Activated CD4-positive, alpha-beta memory T cell treated with anti-CD3 and anti-CD28 coated beads, Interleukin-2, amount 10 ng/mL, durations not matched to agents 7 days and 5 days (primary cell): ENCODE results near the gene FBF1. TPM values are rescaled to one million over a fixed set of nuclear protein-coding genes. Genes with fewer than 3 reads are reported as not detected.
"Not testable (repeated sequence)": the region's sequence is repeated elsewhere in the genome, so short reads cannot be mapped to it uniquely, and the experiment has no call there.

Experiments
- CTCF ChIA-PET: fragments of 350-600 bp; sonication (Branson Sonifier 250); formaldehyde crosslinking; loops from one replicate; lab custom pipeline; 2021; ENCODE audit warnings: antibody characterized with exemption, inconsistent platforms; lab: Charles Lee
- POLR2A ChIA-PET: fragments of 350-600 bp; sonication (Branson Sonifier 250); formaldehyde crosslinking; loops from one replicate; lab custom pipeline; 2021; ENCODE audit warnings: antibody characterized with exemption; lab: Charles Lee
- DNase-seq: peaks from one replicate; pipeline ENCODE4 v3.0.0-alpha.2; 2020
- H3K27ac Mint-ChIP-seq: one replicate; pipeline ENCODE4 v1.8.0; 2021; ENCODE audit warnings: mild to moderate bottlenecking, mixed read lengths
- H3K27me3 Mint-ChIP-seq: one replicate; pipeline ENCODE4 v1.8.0; 2021; ENCODE audit warnings: mixed read lengths
- H3K36me3 Mint-ChIP-seq: one replicate; pipeline ENCODE4 v1.8.0; 2021; ENCODE audit warnings: low read depth, mixed read lengths
- H3K4me1 Mint-ChIP-seq: one replicate; pipeline ENCODE4 v1.8.0; 2021; ENCODE audit warnings: mixed read lengths
- H3K4me3 Mint-ChIP-seq: one replicate; pipeline ENCODE4 v1.8.0; 2021; ENCODE audit warnings: mild to moderate bottlenecking, mixed read lengths
- H3K9me3 Mint-ChIP-seq: one replicate; pipeline ENCODE4 v1.8.0; 2021; ENCODE audit warnings: mixed read lengths
- total RNA-seq, 2 experiments: library from RNA; stranded (reverse); gene quantifications; one replicate each; pipeline ENCODE4 v1.2.3, GENCODE V29; 2021

FBF1 gene
- total RNA-seq, 2 experiments from 2014 or later: 19.8 to 21.1 TPM

GRCh38 chr17:75896415-75897159 is 44.3 kb downstream of the FBF1 start, which contains the start of gene TRIM65:
TSS of gene TRIM65 (minus strand) at chr17:75896951. CDS start at chr17:75896937, 14 bp downstream.
- H3K27me3 Mint-ChIP-seq: no peaks in the 10 kb centered on the region
- CTCF ChIA-PET: interaction anchor here (0.5 to 6.7 kb wide), 21 partner anchors 9 to 144 kb away, joined by 3 to 42 read pairs (median 5); partner anchors contain the start of genes GALK1, TRIM47, UNC13D and WBP2
- H3K4me1 Mint-ChIP-seq: peaks cover 24% of the 10 kb centered on the region
- POLR2A ChIA-PET: interaction anchor here (0.7 to 8.4 kb wide), 28 partner anchors 9 to 374 kb away, joined by 3 to 151 read pairs (median 6); partner anchors contain the start of genes EXOC7, FBF1, GALK1 and MRPL38
- peak within 1 kb of the TSS; percentile 74 for H3K27ac Mint-ChIP-seq
- peaks cover 17% of the 10 kb centered on the region for H3K36me3 Mint-ChIP-seq
- peak within 1 kb of the TSS; percentile 81 for H3K4me3 Mint-ChIP-seq
- no peaks in the 10 kb centered on the region for H3K9me3 Mint-ChIP-seq
- DNase-seq: peak; percentile 83

GRCh38 chr17:75895370-75896155 is 45.3 kb downstream of the FBF1 start:
- H3K27ac Mint-ChIP-seq: peak overlapping the region; percentile 74
- no peak for DNase-seq
- H3K36me3 Mint-ChIP-seq: peaks cover 17% of the 10 kb centered on the region
- ChIA-PET POLR2A (interaction anchor here (0.7 to 8.4 kb wide), 25 partner anchors 9 to 375 kb away, joined by 3 to 151 read pairs (median 4); partner anchors contain the start of genes EXOC7, FBF1, GALK1 and MRPL38), CTCF (interaction anchor here (0.6 to 6.7 kb wide), 15 partner anchors 9 to 142 kb away, joined by 3 to 42 read pairs (median 7); partner anchors contain the start of genes GALK1, TRIM47 and WBP2)
- H3K9me3 Mint-ChIP-seq: no peaks in the 10 kb centered on the region
- H3K4me3 Mint-ChIP-seq: peak overlapping the region; percentile 81
- H3K4me1 Mint-ChIP-seq: peaks cover 24% of the 10 kb centered on the region
- no peaks in the 10 kb centered on the region for H3K27me3 Mint-ChIP-seq

GRCh38 chr17:75894049-75894733 is 46.7 kb downstream of the FBF1 start:
- CTCF ChIA-PET: interaction anchor here (0.8 to 6.7 kb wide), 5 partner anchors 15 to 39 kb away, joined by 4 to 42 read pairs (median 10); partner anchors contain the start of genes TRIM47 and WBP2
- Mint-ChIP-seq H3K27me3 (no peaks in the 10 kb centered on the region), H3K36me3 (peaks cover 16% of the 10 kb centered on the region), H3K4me1 (peaks cover 24% of the 10 kb centered on the region), H3K9me3 (no peaks in the 10 kb centered on the region), H3K27ac (no peak overlapping the region), H3K4me3 (no peak overlapping the region)
- no peak for DNase-seq
- POLR2A ChIA-PET: interaction anchor here (1.2 to 8.4 kb wide), 3 partner anchors 9 to 39 kb away, joined by 5 to 151 read pairs (median 50); partner anchors contain the start of genes TRIM47 and WBP2

DNA sequence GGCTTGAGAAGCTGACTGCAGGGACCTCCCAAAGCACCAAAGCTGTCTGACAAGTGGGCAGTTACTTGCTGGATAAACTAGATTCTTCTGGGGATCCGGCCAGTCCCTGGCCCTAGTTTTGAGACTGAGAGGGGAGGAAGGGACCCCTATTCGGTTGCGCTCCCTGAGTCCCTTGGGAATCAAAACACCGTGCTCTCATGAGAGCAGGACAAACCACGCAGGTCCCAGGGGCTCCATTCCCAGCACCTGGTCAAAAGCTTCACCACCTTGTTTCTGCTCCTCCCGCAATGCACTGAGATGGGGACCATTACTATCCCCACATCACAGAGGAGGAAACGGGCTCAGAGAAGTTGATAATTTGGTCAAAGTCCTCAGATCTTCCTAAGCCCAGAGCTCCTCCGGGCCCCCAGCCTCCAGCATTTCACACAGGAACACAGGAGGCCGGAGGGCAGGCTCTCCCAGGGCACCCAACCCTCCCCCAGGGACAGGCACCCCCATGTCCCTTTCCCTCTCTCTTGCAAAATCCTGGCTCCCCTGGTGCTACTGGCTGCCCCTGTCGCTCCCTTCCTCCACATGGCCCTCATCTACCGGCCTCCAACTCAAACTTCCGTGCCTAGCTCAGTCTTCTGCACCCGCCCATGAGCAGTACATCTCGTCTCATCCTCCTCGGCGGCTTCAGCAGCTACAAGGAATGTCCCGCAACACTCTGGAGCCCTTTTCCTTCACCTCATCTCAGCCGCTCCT is 47.4 kb downstream of the FBF1 start:
- POLR2A ChIA-PET: interaction anchor here (1.2 to 8.4 kb wide), 2 partner anchors 10 to 14 kb away, joined by 5 to 151 read pairs; partner anchors contain the start of gene TRIM47
- DNase-seq: no peak
- Mint-ChIP-seq H3K27ac (no peak overlapping the region), H3K9me3 (no peaks in the 10 kb centered on the region), H3K4me1 (peaks cover 24% of the 10 kb centered on the region), H3K36me3 (peaks cover 11% of the 10 kb centered on the region), H3K27me3 (no peaks in the 10 kb centered on the region), H3K4me3 (no peak overlapping the region)
- CTCF ChIA-PET: interaction anchor here (0.6 to 2.0 kb wide), 3 partner anchors 15 to 105 kb away, joined by 3 to 4 read pairs (median 4); partner anchors contain the start of genes TRIM47 and WBP2

GRCh38 chr17:75892556-75893224 is 48.2 kb downstream of the FBF1 start:
- Mint-ChIP-seq H3K27ac (no peak overlapping the region), H3K4me3 (no peak overlapping the region), H3K4me1 (peaks cover 23% of the 10 kb centered on the region), H3K27me3 (no peaks in the 10 kb centered on the region), H3K9me3 (no peaks in the 10 kb centered on the region), H3K36me3 (peaks cover 8% of the 10 kb centered on the region)
- CTCF ChIA-PET: interaction anchor here (0.6 to 2.0 kb wide), 3 partner anchors 14 to 106 kb away, joined by 3 to 4 read pairs (median 3); partner anchors contain the start of gene WBP2
- POLR2A ChIA-PET: interaction anchor here (8.4 kb wide), 1 partner anchor 14 kb away, joined by 151 read pairs; the partner anchor contains the start of gene TRIM47
- DNase-seq: no peak

DNA sequence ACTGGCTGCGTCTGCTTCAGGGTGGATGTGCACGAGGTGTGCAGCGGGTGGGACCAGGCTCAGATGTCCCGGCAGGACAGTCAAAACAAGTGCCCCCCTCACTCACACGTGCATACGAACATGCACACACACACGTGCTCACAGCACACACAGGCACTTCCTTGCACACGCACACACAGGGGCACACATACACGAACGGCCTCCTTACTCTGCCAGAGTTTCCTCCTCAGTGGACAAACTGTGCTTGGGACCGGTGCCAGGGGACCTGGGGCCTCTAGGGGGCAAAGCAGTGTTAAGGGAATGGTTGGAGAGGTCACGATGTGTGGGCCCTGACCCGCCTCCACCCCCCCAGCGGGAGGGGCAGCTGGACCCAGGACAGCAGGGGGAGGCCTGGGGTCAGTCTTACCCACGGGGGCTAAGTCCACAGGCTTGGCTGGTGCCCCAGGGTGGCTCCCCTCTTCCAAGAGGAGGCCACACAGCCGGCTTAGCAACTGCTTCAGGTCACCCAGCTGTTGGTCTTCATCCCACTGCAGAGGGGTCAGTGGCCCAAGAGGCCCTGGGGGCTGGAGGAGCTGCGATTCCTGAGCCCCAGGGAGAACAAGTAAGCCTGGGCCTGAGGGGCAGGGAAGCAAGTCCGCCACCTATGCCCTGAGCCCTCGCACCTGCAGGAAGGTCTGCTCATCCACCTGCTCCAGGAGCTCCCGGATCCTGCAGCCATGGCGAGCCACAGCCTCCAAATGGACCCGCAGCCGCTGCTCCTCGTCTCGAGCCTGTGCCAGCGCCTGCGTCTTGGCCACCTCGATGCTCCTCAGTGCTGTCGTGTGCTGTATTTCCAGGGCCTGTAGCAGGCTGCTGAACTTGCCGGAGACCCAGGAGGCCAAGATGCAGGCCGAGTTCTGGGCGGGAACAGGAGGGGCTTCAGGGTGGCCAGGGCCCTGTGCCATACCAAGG is 49.0 kb downstream of the FBF1 start:
- peaks cover 18% of the 10 kb centered on the region for H3K4me1 Mint-ChIP-seq
- no peak overlapping the region for H3K27ac Mint-ChIP-seq
- no peak overlapping the region for H3K4me3 Mint-ChIP-seq
- DNase-seq: no peak
- ChIA-PET CTCF (no interaction called here), POLR2A (interaction anchor here (8.4 kb wide), 1 partner anchor 13 kb away, joined by 151 read pairs; the partner anchor contains the start of gene TRIM47)
- H3K27me3 Mint-ChIP-seq: no peaks in the 10 kb centered on the region
- no peaks in the 10 kb centered on the region for H3K9me3 Mint-ChIP-seq
- H3K36me3 Mint-ChIP-seq: peaks cover 8% of the 10 kb centered on the region

- no peak overlapping the region for H3K4me3 Mint-ChIP-seq
- H3K36me3 Mint-ChIP-seq: peaks cover 8% of the 10 kb centered on the region
- H3K4me1 Mint-ChIP-seq: peaks cover 18% of the 10 kb centered on the region
- ChIA-PET POLR2A (interaction anchor here (1.5 kb wide), 1 partner anchor 15 kb away, joined by 7 read pairs; no protein-coding TSS in a partner anchor), CTCF (no interaction called here)
- no peak overlapping the region for H3K27ac Mint-ChIP-seq
- no peaks in the 10 kb centered on the region for H3K27me3 Mint-ChIP-seq
- no peak for DNase-seq
- no peaks in the 10 kb centered on the region for H3K9me3 Mint-ChIP-seq
Measured at GRCh38 chr17:75891022-75891604, 49.7 kb downstream of the FBF1 start.

DNA sequence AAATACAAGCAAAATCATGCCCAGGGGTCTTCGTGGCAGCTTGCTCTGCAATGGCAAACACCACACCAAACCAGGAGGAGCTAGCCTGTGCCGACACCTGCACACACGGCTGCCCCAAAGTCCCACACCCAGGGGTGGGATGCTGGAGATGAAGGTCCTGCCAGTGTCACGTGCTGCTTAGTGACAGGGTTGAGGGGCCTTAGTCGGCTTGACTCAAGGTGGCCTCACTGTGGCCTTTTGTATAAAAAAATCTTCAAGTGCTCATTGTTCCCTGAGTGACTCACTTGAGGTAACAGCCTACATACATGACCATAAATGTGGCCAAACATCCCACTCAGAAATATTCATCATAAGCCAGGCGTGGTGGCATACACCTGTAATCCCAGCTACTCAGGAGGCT is 51.4 kb downstream of the FBF1 start:
- Mint-ChIP-seq H3K36me3 (peaks cover 8% of the 10 kb centered on the region), H3K4me1 (peaks cover 7% of the 10 kb centered on the region), H3K9me3 (no peaks in the 10 kb centered on the region), H3K27ac (no peak overlapping the region), H3K27me3 (no peaks in the 10 kb centered on the region), H3K4me3 (no peak overlapping the region)
- ChIA-PET POLR2A (interaction anchor here (1.5 kb wide), 1 partner anchor 13 kb away, joined by 7 read pairs; no protein-coding TSS in a partner anchor), CTCF (interaction anchor here (1.1 to 2.5 kb wide), 3 partner anchors 11 to 288 kb away, joined by 3 to 12 read pairs (median 5); partner anchors contain the start of gene TRIM47)
- no peak for DNase-seq

DNA sequence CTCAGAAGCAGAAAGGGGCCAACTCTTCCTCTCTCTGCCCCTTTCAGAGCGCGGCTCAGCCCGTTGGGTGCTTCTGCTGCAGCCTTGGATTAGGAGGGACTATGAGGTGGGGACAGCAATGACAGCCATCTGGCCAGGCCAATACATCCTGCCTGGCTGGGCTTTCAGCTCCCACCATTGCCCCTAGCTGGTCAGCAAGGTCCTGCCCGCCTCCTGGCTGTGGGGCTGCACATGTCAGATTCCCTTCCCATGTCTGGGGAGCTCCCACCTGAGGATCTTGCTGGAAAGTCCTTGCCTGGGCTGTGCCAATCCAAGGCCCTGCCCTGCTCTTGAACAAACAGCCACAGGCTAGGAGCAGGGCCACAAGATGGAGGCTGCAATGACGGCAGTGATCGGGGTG is 52.4 kb downstream of the FBF1 start:
- Mint-ChIP-seq H3K4me1 (no peaks in the 10 kb centered on the region), H3K27me3 (no peaks in the 10 kb centered on the region), H3K27ac (no peak overlapping the region), H3K36me3 (peaks cover 2% of the 10 kb centered on the region), H3K9me3 (no peaks in the 10 kb centered on the region), H3K4me3 (no peak overlapping the region)
- ChIA-PET POLR2A (no interaction called here), CTCF (interaction anchor here (2.5 kb wide), 1 partner anchor 10 kb away, joined by 12 read pairs; the partner anchor contains the start of gene TRIM47)
- DNase-seq: no peak

GRCh38 chr17:75885860-75886259 is 55.0 kb downstream of the FBF1 start:
- H3K36me3 Mint-ChIP-seq, H3K27ac Mint-ChIP-seq, H3K27me3 Mint-ChIP-seq, DNase-seq, H3K4me3 Mint-ChIP-seq, H3K9me3 Mint-ChIP-seq: not testable (repeated sequence)
- H3K4me1 Mint-ChIP-seq: peaks cover 12% of the 10 kb centered on the region
- ChIA-PET CTCF (interaction anchor here (1.3 kb wide), 1 partner anchor 10 kb away, joined by 4 read pairs; no protein-coding TSS in a partner anchor), POLR2A (interaction anchor here (1.4 kb wide), 1 partner anchor 10 kb away, joined by 3 read pairs; no protein-coding TSS in a partner anchor)
